Dedifferentiated amniotic fluid mesenchymal stem cell (primary cell): ENCODE data around the gene ITGB2.

Experiments
- DNase-seq: peaks from one replicate; pipeline ENCODE4 v3.0.0-alpha.2; 2016; ENCODE audit errors: extremely low spot score

ITGB2 gene

DNA sequence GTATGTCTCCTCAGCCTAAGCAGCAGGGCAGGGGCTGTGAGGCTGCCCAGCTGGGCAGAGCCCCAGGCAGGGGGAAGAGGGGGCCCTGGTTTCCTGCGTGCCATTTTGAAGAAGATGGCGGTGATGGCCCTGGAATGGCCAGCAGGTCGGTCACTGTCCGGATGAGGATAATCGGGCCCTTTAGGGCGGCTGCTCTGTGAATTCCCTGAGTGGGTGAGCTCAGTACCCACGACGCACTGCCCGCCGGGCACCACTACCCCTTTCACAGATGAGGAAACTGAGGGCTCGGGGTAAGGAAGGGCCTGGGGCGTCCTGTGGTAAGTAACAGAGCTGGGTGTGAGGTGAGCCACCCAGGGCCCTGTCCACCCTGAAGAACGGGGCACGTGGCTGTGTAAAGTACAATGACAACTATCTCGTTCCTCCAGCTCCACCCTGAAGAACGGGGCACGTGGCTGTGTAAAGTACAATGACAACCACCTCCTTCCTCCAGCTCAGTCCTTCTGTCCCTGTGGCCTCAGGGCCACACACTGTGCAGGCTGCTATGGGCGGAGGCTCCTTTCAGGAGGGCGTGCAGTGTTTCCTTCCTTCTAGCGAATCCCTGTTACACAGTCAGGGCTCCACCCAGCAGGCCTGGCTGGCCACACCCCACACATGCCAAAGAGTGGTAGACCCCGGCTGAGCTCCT, 23.2 kb downstream of the ITGB2 start:
- DNase-seq = no peak

DNA sequence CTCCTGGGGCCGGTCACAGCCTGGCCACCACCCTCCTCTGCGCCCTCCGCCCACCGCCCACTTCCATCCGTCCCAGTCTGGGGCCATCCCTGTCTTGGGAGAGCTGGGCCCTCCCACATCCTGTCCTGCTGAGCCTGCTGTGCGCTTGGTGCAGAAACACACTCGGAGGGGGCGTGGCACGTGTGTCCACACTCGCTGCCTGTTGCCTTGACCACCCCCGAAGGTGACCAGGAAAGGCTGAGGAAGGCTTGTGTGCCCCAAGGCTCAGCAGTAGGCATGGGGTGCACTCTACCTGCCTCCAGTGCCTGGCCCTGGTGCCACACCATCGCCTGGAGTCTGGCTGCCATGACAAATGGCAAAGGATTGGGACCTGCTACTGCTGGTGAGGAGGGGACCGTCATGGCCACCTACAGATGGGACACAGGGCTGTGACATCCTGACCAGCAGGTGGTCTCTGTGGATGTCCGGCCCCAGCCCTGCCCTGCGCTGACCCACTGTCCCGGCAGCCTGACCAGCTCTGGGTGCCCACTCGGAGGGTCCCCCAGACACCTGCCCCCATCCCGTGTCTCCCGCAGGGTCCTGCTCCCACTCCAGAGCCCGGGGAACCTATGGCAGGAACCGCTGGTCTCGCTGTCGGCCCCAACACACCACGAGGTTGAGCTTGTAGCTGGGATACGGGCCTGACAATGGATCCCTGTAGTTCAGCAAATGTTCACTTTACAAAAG, 24.0 kb downstream of the ITGB2 start:
- no peak for DNase-seq

GRCh38 chr21:44895859-44896258, 24.8 kb downstream of the ITGB2 start:
- DNase-seq = no peak

GRCh38 chr21:44894687-44895302, 25.9 kb downstream of the ITGB2 start:
- no peak for DNase-seq

DNA sequence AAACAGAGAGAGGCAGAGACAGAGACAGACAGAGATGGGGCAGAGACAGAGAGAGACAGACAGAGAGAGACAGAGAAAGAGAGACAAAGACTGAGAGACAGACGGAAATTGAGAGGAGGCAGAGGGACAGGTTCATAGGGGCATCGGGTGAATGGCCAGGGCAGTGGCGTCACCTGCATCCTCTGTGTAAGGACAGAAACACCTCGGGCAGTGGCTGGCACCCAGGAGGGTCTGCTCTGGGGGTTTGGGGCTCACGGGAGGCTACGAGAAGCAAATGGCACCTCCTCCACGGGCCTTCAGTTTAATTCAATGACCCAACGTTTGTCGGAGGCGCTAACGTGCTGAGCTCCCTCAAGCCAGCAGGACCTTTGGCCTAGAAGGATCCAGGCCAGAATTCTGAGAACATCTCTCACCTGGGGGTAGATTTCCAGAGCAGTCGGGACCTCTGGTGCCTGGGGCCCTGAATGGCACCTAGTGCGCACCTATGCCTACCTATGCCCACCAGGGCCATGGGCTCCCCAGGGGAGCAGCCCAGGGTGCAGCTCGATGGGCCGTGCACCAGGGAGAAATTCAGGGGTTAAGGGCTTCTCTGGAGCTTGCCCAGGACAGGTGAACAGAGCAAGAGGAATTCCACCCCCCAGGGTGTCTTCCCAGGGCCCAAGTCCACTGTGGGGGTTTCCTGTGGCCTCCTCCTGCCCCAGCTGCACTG, 26.6 kb downstream of the ITGB2 start:
- DNase-seq = no peak

DNA sequence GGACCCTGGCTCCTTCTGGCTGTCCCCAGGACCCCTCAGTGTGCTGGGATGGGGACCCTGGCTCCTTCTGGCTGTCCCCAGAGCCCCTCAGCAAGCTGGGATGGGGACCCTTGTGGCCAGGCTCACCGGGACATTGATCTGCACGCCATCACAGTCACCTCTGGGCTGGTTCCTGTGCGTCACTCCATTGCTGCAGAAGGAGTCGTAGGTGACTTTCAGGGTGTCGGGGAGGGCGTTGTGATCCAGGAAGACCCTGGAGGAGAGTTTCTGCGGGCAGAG, 27.5 kb downstream of the ITGB2 start:
- DNase-seq = no peak

DNA sequence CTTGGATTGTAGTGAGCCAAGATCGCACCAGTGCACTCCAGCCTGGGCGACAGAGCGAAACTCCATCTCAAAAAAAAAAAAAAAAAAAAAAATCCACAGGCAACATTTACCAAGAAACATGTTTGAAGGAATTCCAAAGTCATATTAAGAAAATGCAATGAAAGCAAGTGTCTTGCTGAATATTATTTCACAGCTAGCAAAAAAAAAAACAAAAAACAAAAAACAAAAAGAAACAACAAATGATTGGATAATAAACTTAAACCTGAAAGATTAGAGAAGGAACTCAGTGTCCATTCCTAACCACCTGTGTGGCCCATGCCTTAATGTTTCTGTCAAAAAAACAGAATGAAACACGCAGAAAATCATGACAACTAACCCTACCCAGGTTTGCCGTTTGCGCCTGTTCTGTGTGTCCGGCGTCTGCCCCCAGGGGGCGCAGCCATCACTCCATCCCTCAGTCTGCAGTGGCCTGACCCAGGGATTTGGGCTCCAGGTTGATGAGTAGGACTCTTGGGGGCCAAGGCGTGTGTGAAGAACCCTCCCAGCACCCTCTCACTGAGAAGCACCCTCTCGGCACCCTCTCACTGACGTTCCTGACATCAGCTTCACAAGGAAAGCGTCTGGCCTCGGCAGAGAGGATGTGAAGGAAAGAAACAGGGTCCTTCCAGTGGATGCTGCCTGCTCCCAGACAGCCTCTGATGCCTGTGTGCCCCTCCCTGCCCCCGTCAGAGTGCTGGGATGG, 28.0 kb downstream of the ITGB2 start:
- DNase-seq = no peak

- DNase-seq = no peak
These were observed 28.6 kb downstream of the ITGB2 start for GRCh38 chr21:44892095-44892494.

GRCh38 chr21:44891631-44892031, 29.1 kb downstream of the ITGB2 start:
- DNase-seq = no peak

DNA sequence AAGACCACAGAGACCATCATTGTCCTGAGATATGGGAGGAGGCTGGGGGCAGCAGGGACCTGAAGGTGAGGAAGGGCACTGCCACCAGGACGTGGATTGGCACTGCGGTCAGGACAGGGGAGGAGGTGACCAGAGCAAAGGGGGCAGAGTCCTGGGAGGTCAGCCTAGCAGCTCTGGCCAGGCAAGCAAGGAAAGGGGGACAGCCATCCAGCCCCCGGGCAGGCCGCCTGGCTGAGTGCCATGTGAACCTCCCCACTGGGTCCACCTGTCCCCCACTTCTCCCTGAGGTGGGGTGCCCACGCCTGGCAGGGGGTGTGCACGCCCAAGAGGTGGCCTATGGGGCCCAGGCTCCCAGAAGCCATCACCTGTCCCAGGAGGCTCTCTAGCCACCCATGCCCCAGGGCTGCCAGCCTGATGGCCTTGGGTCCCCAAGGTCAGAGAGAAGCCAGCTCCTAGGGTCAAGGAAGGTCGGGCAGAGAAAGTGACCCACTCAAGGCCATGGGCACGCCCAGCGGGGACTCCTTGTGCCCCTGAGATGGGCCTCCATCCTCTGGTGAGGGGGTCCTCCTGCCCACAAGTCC, 29.6 kb downstream of the ITGB2 start:
- DNase-seq = no peak

- no peak for DNase-seq
These were observed 30.3 kb downstream of the ITGB2 start for GRCh38 chr21:44890338-44890931.

DNA sequence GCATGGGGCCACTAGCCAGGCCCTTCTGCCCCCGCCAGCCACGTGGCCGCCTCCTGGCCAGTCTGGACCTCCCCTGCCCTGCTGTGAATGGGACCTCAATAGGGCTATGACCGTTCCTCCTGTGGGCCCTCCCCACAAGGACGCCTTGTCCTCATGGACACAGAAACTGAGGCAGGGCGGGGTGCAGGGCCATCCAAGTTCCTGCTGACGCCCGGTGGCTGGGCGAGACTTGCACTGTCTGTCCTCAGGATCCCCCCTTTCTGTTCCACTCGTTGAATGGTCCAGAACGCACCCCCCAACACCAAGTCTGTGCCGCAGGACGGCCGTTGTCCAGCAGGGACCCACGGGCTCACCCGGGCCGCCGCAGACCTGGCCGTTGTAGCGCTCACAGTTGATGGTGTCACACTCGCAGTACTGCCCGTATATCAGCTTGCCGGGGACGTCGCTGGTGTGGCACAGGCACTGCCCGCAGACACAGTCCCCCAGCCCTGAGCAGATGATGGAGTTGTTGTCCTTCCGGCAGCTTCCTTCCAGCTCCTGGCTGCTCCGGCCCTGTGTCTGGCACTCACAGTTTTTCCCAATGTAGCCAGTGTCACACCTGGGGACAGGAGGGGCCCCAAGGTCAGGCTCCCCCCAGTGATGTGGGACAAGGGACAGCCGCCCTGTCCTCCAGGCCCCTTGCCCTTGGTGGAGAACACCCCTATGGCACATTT, 30.9 kb downstream of the ITGB2 start:
- DNase-seq = no peak

- DNase-seq = no peak
These were observed 31.8 kb downstream of the ITGB2 start for GRCh38 chr21:44888581-44889550.

DNA sequence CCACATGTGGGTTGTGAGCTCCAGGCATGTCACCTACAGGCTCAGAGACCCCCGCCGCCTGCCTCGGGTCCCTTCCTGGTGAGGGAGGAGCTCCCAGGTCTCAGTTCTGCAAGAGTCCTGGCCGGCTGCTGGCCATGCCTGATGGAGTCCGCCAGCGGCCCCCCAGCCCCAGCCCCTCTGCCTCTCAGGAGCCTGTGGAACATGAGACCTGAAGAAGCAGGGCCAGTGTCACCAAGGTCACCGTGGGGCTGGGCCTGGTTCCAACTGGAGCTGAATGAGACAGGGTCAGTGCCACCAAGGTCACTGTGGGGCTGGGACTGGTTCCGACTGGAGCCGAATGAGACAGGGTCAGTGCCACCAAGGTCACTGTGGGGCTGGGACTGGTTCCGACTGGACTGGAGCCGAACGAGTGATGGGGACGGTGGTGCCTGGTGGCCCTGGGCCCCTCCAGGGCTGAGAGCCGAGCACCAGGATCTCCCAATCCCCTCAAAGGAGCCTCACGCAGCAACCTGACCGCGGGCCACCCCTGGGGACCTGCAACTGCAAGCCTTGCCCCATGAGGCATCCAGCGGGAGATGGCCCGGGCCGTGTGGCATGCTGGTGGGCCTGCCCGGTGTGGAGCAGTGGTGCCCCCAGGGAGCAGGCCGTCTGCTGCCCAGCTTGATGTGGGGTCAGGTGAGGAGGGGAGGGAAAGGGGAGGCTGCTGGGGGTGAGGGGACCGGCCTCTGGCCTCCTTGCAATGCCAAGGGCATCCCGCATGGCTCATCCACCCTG, 32.7 kb downstream of the ITGB2 start:
- no peak for DNase-seq

DNA sequence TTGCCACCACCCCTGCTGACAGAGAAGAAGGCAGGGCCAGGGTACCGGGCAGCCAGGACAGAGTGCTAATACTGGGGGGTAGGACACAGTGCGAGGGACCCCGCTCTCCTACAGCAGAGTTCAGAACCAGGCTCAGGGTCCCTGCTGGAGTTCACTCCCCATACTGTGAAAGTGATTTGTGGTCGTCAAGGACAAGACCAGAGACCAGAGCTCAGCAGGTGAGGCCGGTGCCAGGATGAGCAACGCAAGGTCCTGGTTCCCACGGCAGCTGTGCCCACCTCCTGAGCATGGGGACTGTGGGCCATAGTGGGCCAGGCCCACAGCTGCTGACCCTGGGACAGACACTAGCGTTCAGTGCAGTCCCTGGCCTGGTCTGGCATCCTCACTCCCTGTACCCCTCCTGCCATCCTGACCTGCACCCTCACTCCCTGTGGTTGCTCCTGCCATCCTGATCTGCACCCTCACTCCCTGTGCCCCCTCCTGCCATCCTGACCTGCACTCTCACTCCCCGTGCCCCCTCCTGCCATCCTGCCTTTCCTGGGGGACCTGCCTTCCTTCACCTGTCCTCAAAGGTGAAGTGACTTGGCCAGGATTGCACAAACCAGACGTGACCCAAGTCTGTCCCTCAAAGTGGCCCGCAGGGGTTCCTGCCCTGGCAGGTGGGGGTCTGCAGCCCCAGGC, 33.4 kb downstream of the ITGB2 start:
- DNase-seq = no peak

DNA sequence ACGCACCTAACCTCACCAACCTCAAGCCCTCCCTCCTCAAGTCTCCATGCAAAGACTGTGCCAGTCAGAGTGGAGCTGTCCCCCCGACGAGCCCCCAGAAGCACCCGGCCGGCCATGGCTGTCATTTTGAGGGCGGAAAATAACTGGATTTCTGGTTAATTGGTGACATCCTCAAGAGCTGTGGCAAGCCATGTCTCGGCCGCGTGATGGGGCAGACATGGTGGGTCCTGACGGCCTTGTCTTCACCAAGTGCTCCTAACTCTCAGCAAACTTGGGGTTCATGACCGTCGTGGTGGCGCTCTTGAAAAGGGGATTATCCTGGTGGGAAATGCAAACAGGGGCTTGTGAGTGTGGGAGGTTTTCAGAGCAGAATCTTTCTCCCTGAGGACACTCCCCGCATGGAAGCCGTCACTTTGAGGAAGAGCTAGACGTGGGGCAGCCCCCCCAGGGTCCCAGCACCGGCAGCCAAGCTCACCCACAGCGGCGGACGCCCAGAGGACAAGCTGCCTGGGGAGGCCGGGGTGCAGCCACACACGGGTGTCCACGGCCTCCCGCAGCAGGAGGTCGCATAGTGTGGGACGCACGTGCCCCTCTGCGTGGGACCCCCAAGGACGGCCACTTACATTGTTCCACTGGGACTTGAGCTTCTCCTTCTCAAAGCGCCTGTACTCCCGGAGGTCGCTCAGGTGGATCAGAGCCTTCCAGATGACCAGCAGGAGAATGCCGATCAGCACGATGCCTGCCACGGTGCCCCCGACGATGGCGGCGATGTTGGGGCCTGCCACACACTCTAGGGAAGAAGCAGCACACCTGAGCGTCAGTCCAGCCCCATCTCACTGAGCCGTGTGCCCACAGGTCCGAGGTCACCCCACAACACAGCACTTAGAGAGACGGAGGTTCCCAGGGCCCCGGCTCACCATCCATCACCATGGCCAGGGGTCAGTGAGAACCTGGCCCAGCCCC, 34.3 kb downstream of the ITGB2 start:
- no peak for DNase-seq

DNA sequence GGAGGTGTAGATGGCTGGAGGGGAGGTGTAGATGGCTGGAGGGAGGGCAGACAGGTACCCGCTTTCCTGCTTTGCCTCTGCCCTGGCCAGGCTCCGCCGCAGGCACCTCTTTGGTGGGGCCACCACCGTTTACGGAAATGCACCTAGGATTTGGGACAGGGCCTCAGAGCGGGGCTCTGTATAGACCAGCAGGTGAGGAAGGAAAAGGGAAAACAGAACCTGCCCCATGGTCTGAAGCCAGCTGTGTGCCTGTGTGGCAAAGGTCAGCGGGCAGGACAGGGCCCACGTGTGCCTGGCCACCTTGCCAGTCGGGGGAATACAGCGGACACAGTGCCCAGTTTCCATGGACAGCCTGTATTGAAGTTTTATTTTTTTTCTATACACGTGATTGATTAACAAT, 35.1 kb downstream of the ITGB2 start:
- no peak for DNase-seq
